OCI-LY3 (cell line): ENCODE results near the gene ATP11B.

Experiments used
- H2AFZ ChIP-seq: fragments of 200-600, 300-600 bp; shearing (Covaris generic); 2 replicates; pipeline ENCODE4 v1.6.0; 2014; ENCODE audit warnings: antibody characterized with exemption, low read depth, low read length
- H3K27ac ChIP-seq: fragments of 200-600, 300-600 bp; sonication (generic); 2 replicates; pipeline ENCODE4 v1.5.1; 2014; ENCODE audit warnings: mild to moderate bottlenecking, low read length, moderate library complexity, mixed read lengths
- H3K27me3 ChIP-seq: fragments of 200-600, 300-600 bp; sonication (generic); 2 replicates; pipeline ENCODE4 v1.6.1; 2014; ENCODE audit warnings: low read depth, low read length, mixed read lengths
- H3K36me3 ChIP-seq: fragments of 200-600, 300-600 bp; sonication (generic); replicated peaks from 2 replicates; pipeline ENCODE3; 2014; ENCODE audit warnings: low read depth, low read length, mixed read lengths
- H3K4me1 ChIP-seq: fragments of 300-600, 200-600 bp; sonication (generic); 2 replicates; pipeline ENCODE4 v1.6.1; 2014; ENCODE audit warnings: low read length, mixed read lengths
- H3K4me2 ChIP-seq: fragments of 200-600, 300-600 bp; sonication (generic); 2 replicates; pipeline ENCODE4 v1.6.1; 2014; ENCODE audit warnings: low read length, mixed read lengths
- H3K4me3 ChIP-seq: fragments of 300-600, 200-600 bp; sonication (generic); 2 replicates; pipeline ENCODE4 v1.5.1; 2014; ENCODE audit warnings: antibody characterized with exemption, mild to moderate bottlenecking, low read length, moderate library complexity
- H3K79me2 ChIP-seq: fragments of 300-600, 200-600 bp; shearing (Covaris generic); 2 replicates; pipeline ENCODE4 v1.6.1; 2014; ENCODE audit warnings: mild to moderate bottlenecking, low read length, mixed read lengths
- H3K9ac ChIP-seq: fragments of 300-600, 200-600 bp; shearing (Covaris generic); 2 replicates; pipeline ENCODE4 v1.6.0; 2014; ENCODE audit warnings: mild to moderate bottlenecking, low read length, moderate library complexity
- H3K9me3 ChIP-seq: fragments of 200-600, 300-600 bp; shearing (Covaris generic); 2 replicates; pipeline ENCODE4 v1.6.1; 2014; ENCODE audit warnings: low read length, mixed read lengths; ENCODE audit not compliant: insufficient read depth
- H4K20me1 ChIP-seq: fragments of 200-600, 300-600 bp; sonication (generic); 2 replicates; pipeline ENCODE4 v1.6.1; 2016; ENCODE audit warnings: low read length, mixed read lengths; ENCODE audit not compliant: insufficient read depth
- EZH2phosphoT487 ChIP-seq: fragments of 200-600 bp; shearing (Covaris generic); IDR thresholded peaks from 2 replicates; pipeline ENCODE4 v1.6.1; 2018; ENCODE audit warnings: antibody characterized with exemption, mixed run types, low read depth
- TF ChIP-seq, protein P1 (sequence below): fragments of 200-600, 300-600 bp; sonication (generic); IDR thresholded peaks from 2 replicates; pipeline ENCODE4 v1.5.1; 2014; ENCODE audit warnings: antibody characterized with exemption, low read length, low read depth

Gene ATP11B

GRCh38 chr3:182812123-182812522, 18.8 kb downstream of the ATP11B start:
- Histone ChIP-seq H3K36me3 (no peaks in the 10 kb centered on the region), H3K9me3 (no peaks in the 10 kb centered on the region), H4K20me1 (peaks cover 49% of the 10 kb centered on the region), H3K4me2 (no peak overlapping the region), H2AFZ (no peak overlapping the region), H3K4me3 (no peak overlapping the region), H3K27ac (no peak overlapping the region), H3K9ac (no peak overlapping the region), H3K4me1 (no peaks in the 10 kb centered on the region), H3K27me3 (no peaks in the 10 kb centered on the region), H3K79me2 (peaks cover 67% of the 10 kb centered on the region)
- TF ChIP-seq EZH2phosphoT487 = no peak
- TF ChIP-seq, protein P1, sequence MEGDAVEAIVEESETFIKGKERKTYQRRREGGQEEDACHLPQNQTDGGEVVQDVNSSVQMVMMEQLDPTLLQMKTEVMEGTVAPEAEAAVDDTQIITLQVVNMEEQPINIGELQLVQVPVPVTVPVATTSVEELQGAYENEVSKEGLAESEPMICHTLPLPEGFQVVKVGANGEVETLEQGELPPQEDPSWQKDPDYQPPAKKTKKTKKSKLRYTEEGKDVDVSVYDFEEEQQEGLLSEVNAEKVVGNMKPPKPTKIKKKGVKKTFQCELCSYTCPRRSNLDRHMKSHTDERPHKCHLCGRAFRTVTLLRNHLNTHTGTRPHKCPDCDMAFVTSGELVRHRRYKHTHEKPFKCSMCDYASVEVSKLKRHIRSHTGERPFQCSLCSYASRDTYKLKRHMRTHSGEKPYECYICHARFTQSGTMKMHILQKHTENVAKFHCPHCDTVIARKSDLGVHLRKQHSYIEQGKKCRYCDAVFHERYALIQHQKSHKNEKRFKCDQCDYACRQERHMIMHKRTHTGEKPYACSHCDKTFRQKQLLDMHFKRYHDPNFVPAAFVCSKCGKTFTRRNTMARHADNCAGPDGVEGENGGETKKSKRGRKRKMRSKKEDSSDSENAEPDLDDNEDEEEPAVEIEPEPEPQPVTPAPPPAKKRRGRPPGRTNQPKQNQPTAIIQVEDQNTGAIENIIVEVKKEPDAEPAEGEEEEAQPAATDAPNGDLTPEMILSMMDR = no peak

DNA sequence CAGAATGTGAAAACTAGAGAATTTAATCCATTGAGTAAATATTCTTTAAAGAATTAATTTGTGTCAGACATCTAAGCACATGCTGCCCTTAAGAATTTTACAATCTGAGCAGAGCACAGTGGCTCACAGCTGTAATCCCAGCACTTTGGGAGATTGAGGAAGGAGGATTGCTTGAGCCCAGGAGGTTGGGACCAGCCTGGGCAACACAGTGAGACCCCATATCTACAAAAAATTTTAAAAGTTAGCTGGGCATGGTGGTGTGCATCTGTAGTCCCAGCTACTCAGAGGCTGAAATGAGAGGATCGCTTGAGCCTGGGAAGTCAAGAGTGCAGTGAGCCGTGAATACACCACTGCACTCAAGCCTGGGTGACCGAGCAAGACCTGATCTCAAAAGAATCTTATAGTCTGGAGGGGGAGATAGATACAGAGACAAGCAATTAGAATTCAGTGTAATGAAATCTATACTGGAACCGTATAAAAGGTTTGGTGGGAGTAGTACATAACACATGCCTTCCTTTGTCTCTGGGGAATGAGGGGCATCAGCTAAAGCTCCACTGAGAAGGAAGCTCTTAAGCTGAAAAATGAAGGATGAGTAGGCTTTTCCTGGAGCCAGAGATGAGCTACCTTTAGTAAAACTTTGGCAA, 21.2 kb downstream of the ATP11B start:
- Histone ChIP-seq H3K36me3 (no peaks in the 10 kb centered on the region), H3K27me3 (no peaks in the 10 kb centered on the region), H3K4me2 (no peak overlapping the region), H3K4me3 (no peak overlapping the region), H3K4me1 (no peaks in the 10 kb centered on the region), H2AFZ (no peak overlapping the region), H3K79me2 (peaks cover 64% of the 10 kb centered on the region), H3K9ac (no peak overlapping the region), H3K27ac (no peak overlapping the region), H4K20me1 (peaks cover 47% of the 10 kb centered on the region), H3K9me3 (no peaks in the 10 kb centered on the region)
- no peak for TF ChIP-seq EZH2phosphoT487
- TF ChIP-seq, protein P1 = no peak

- Histone ChIP-seq H3K27me3 (no peaks in the 10 kb centered on the region), H2AFZ (no peak overlapping the region), H3K4me1 (no peaks in the 10 kb centered on the region), H3K9me3 (no peaks in the 10 kb centered on the region), H3K9ac (no peak overlapping the region), H4K20me1 (peaks cover 38% of the 10 kb centered on the region), H3K27ac (no peak overlapping the region), H3K79me2 (peaks cover 58% of the 10 kb centered on the region), H3K4me2 (no peak overlapping the region), H3K36me3 (no peaks in the 10 kb centered on the region), H3K4me3 (no peak overlapping the region)
- TF ChIP-seq, protein P1 = no peak
- TF ChIP-seq EZH2phosphoT487 = no peak
Observed at GRCh38 chr3:182816181-182816580, 22.9 kb downstream of the ATP11B start.

- Histone ChIP-seq H3K27me3 (no peaks in the 10 kb centered on the region), H3K79me2 (peaks cover 36% of the 10 kb centered on the region), H4K20me1 (peaks cover 28% of the 10 kb centered on the region), H3K27ac (no peak overlapping the region), H2AFZ (no peak overlapping the region), H3K4me1 (no peaks in the 10 kb centered on the region), H3K9me3 (no peaks in the 10 kb centered on the region), H3K9ac (no peak overlapping the region), H3K36me3 (peaks cover 6% of the 10 kb centered on the region), H3K4me2 (no peak overlapping the region), H3K4me3 (no peak overlapping the region)
- TF ChIP-seq, protein P1 = no peak
- TF ChIP-seq EZH2phosphoT487 = no peak
Observed at GRCh38 chr3:182818296-182818978, 25.1 kb downstream of the ATP11B start.
